Measurements from ENCODE around the gene TRABD2B.

Gene TRABD2B

GRCh38 chr1:47793563-47793962 lies 203.6 kb downstream of the TRABD2B start:
- no peak overlapping the region for H3K4me2 ChIP-seq (ENCODE audit: low read depth, low read length, poor library complexity, severe bottlenecking)
- H3F3A ChIP-seq (ENCODE audit: insufficient read depth): no peaks in the 10 kb centered on the region
- H2AFZ ChIP-seq (ENCODE audit: low read depth, low read length, severe bottlenecking): no peak overlapping the region
- H4K20me1 ChIP-seq (ENCODE audit: low read depth, low read length): no peaks in the 10 kb centered on the region
- H3K36me3 ChIP-seq (ENCODE audit: low read length): no peaks in the 10 kb centered on the region
- no peak for TF ChIP-seq EZH2phosphoT487 (conservative IDR thresholded peaks at IDR 0.05; ENCODE audit: low read length)
- TF ChIP-seq, protein P1, sequence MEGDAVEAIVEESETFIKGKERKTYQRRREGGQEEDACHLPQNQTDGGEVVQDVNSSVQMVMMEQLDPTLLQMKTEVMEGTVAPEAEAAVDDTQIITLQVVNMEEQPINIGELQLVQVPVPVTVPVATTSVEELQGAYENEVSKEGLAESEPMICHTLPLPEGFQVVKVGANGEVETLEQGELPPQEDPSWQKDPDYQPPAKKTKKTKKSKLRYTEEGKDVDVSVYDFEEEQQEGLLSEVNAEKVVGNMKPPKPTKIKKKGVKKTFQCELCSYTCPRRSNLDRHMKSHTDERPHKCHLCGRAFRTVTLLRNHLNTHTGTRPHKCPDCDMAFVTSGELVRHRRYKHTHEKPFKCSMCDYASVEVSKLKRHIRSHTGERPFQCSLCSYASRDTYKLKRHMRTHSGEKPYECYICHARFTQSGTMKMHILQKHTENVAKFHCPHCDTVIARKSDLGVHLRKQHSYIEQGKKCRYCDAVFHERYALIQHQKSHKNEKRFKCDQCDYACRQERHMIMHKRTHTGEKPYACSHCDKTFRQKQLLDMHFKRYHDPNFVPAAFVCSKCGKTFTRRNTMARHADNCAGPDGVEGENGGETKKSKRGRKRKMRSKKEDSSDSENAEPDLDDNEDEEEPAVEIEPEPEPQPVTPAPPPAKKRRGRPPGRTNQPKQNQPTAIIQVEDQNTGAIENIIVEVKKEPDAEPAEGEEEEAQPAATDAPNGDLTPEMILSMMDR (IDR thresholded peaks at IDR 0.05; ENCODE audit: insufficient read depth, low read length, poor library complexity, severe bottlenecking): no peak
- no peaks in the 10 kb centered on the region for H3K27me3 ChIP-seq (ENCODE audit: low read length)
- no peaks in the 10 kb centered on the region for H3K9me3 ChIP-seq (ENCODE audit: insufficient read depth, low read length)
- H3K27ac ChIP-seq (ENCODE audit: low read depth, low read length): no peak overlapping the region
- no peaks in the 10 kb centered on the region for H3K9me2 ChIP-seq (replicated peaks; ENCODE audit: insufficient read depth, low read length)
- H3K4me3 ChIP-seq (ENCODE audit: insufficient read depth, low read length, poor library complexity, severe bottlenecking): no peak overlapping the region
- no peak overlapping the region for H3K9ac ChIP-seq (ENCODE audit: low read length)
- no peaks in the 10 kb centered on the region for H3K79me2 ChIP-seq (ENCODE audit: insufficient read depth, low read length)

DNA sequence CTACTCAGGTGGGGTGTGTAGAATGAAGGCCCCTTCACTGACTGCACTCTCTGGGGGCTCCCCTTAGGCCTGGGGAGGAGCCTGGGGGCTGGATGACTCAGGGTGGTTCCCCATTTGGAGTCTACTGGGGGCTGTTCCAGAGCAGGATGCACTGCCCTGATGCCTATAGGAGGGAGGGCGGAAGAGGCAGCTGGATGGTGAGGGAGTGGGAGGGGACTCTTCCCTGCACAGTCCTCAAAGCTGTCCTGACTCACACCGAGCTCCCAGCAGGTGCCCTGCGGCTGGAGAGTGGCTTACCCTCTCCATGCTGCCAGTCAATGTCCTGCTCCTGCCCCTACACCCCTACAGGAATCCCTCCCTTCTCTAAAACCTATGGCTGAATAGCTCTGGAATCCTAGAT lies 204.4 kb downstream of the TRABD2B start:
- no peak overlapping the region for H2AFZ ChIP-seq (ENCODE audit: low read depth, low read length, severe bottlenecking)
- no peaks in the 10 kb centered on the region for H4K20me1 ChIP-seq (ENCODE audit: low read depth, low read length)
- H3K27ac ChIP-seq (ENCODE audit: low read depth, low read length): no peak overlapping the region
- H3F3A ChIP-seq (ENCODE audit: insufficient read depth): no peaks in the 10 kb centered on the region
- H3K36me3 ChIP-seq (ENCODE audit: low read length): no peaks in the 10 kb centered on the region
- no peaks in the 10 kb centered on the region for H3K27me3 ChIP-seq (ENCODE audit: low read length)
- TF ChIP-seq, protein P1 (IDR thresholded peaks at IDR 0.05; ENCODE audit: insufficient read depth, low read length, poor library complexity, severe bottlenecking): no peak
- TF ChIP-seq EZH2phosphoT487 (conservative IDR thresholded peaks at IDR 0.05; ENCODE audit: low read length): no peak
- H3K4me2 ChIP-seq (ENCODE audit: low read depth, low read length, poor library complexity, severe bottlenecking): no peak overlapping the region
- no peak overlapping the region for H3K4me3 ChIP-seq (ENCODE audit: insufficient read depth, low read length, poor library complexity, severe bottlenecking)
- no peaks in the 10 kb centered on the region for H3K79me2 ChIP-seq (ENCODE audit: insufficient read depth, low read length)
- no peaks in the 10 kb centered on the region for H3K9me2 ChIP-seq (replicated peaks; ENCODE audit: insufficient read depth, low read length)
- H3K9me3 ChIP-seq (ENCODE audit: insufficient read depth, low read length): no peaks in the 10 kb centered on the region
- no peak overlapping the region for H3K9ac ChIP-seq (ENCODE audit: low read length)

DNA sequence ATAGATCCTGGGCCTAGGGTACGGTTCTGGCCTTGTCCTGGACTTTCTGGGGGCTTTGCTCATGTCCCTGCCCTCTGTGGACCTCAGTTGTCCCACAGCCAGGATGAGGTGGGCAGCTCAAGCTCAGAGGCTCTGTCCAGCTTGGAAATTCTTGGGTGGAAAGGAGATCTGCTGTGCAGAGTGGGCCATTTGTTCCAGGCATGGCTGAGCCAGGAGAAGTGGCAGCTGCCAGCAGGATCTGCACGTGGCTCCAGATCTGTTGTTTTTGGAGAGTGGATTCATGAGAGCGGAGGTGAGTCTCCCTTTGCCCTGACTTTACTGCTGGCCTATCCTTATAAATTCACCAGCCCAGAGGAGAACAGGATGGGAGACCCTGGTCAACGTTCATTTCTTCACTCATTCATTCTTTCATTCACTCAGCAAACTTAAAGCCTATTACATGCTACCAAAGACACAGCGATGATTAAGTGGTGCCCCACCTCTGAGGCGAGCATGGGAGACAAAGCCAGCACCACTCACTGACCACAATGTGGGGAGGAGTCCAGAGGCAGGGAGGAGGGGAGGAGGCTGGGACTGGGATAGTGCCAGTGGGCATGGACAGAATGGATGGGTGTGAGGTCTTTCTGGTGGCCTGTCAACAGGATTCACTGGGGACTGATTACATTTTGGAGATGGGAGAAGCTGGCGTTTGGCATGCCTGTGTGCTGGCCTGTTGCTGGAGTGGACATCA lies 205.1 kb downstream of the TRABD2B start:
- Histone ChIP-seq H3K9me2 (replicated peaks; ENCODE audit: insufficient read depth, low read length) (no peaks in the 10 kb centered on the region), H3K4me2 (ENCODE audit: low read depth, low read length, poor library complexity, severe bottlenecking) (no peak overlapping the region), H4K20me1 (ENCODE audit: low read depth, low read length) (no peaks in the 10 kb centered on the region), H3K36me3 (ENCODE audit: low read length) (no peaks in the 10 kb centered on the region), H3K9me3 (ENCODE audit: insufficient read depth, low read length) (no peaks in the 10 kb centered on the region), H3K27me3 (ENCODE audit: low read length) (no peaks in the 10 kb centered on the region), H3K4me3 (ENCODE audit: insufficient read depth, low read length, poor library complexity, severe bottlenecking) (no peak overlapping the region), H3F3A (ENCODE audit: insufficient read depth) (no peaks in the 10 kb centered on the region), H2AFZ (ENCODE audit: low read depth, low read length, severe bottlenecking) (no peak overlapping the region), H3K27ac (ENCODE audit: low read depth, low read length) (no peak overlapping the region), H3K79me2 (ENCODE audit: insufficient read depth, low read length) (no peaks in the 10 kb centered on the region), H3K9ac (ENCODE audit: low read length) (no peak overlapping the region)
- TF ChIP-seq, protein P1 (IDR thresholded peaks at IDR 0.05; ENCODE audit: insufficient read depth, low read length, poor library complexity, severe bottlenecking): no peak
- TF ChIP-seq EZH2phosphoT487 (conservative IDR thresholded peaks at IDR 0.05; ENCODE audit: low read length): no peak
